Psoas muscle (tissue), 8 donors: Measurements from ENCODE around the gene AQP7. TPM values are rescaled to one million over a fixed set of nuclear protein-coding genes. Genes with fewer than 3 reads are reported as not detected.
A peak's percentile ranks its signal among the peaks of the same experiment; 100 is the strongest.
"Not testable (repeated sequence)": the region's sequence is repeated elsewhere in the genome, so short reads cannot be mapped to it uniquely, and the experiment has no call there.

Source experiments
- ATAC-seq, 4 donors: fragments of 200-7000 bp; cut with Tn5 transposase; one replicate each; pipeline ENCODE4 v1.9.1; 2020; ENCODE audit warnings: moderate library complexity in 3 of 4, mild to moderate bottlenecking in 2 of 4
- DNase-seq, 2 donors: peaks; one replicate each; pipeline ENCODE4 v3.0.0-alpha.2; 2020
- H3K27ac ChIP-seq: fragments of 200-600 bp; one replicate; pipeline ENCODE4 v1.8.0; 2022
- H3K27me3 ChIP-seq, 3 donors: fragments of 200-600 bp in 1 of 3; one replicate each; pipeline versions ENCODE4 v1.6.1 to v1.8.0; 2013 to 2022; ENCODE audit warnings: low read length in 2 of 3, mild to moderate bottlenecking in 2 of 3, moderate library complexity in 1 of 3; ENCODE audit not compliant: insufficient read depth in 3 of 3
- H3K36me3 ChIP-seq, 2 donors: fragments of 200-600 bp in 1 of 2; one replicate each; pipeline versions ENCODE4 v1.6.1 to v1.8.0; 2013 to 2022; ENCODE audit warnings: low read depth in 1 of 2, mild to moderate bottlenecking in 1 of 2, moderate library complexity in 1 of 2; ENCODE audit not compliant: insufficient read depth in 1 of 2
- H3K4me1 ChIP-seq: fragments of 200-600 bp; one replicate; pipeline ENCODE4 v1.8.0; 2022
- H3K4me3 ChIP-seq: fragments of 200-600 bp; one replicate; pipeline ENCODE4 v1.8.0; 2022; ENCODE audit warnings: mild to moderate bottlenecking
- H3K9me3 ChIP-seq: fragments of 200-600 bp; one replicate; pipeline ENCODE4 v1.8.0; 2022
- CTCF ChIP-seq: fragments of 200-600 bp; IDR thresholded peaks from one replicate; pipeline ENCODE4 v1.8.0; 2022; ENCODE audit warnings: antibody characterized with exemption
- WGBS, 3 donors: extraction: QIAGEN DNeasy Blood & Tissue Kit; methylation state at CpG; one replicate each; pipeline versions ENCODE4 v1.1.6 to v1.1.7; 2013; 5-methylcytosine and 5-hydroxymethylcytosine counted together
- intact Hi-C, 2 donors: fragments of 100-400 bp; cut with DNase I; formaldehyde crosslinking; loops; one replicate each; pipeline versions ENCODE4 v1.11.0 to v1.14.2; 2022
- polyA plus RNA-seq, 3 donors: library from polyadenylated mRNA; stranded (reverse); fragments of 200-250 nt; gene quantifications; one replicate each; pipeline ENCODE4 v1.2.3, GENCODE V29; 2013
- total RNA-seq, 4 donors: library from RNA; stranded (reverse); fragmentation: NEBNext Ultra II Directional in 2 of 4; extraction: Animal tissue kit (Norgen Biotek cat#: 25700) in 2 of 4; gene quantifications; one replicate each; pipeline versions ENCODE4 v1.2.1 to v1.2.4, GENCODE V29; 2021 to 2023
- donor health status: healthy with polysubstance abuse.
- donor health status: DM: no; HTN: no; CAD: no; lungs with moderate emphysema.
- donor health status: Bipolar disorder and iron deficiency.
- donor health status: healthy.
- donor health status: DM: yes; HTN: yes; CAD: no.
- donor health status: DM: no; HTN: no; CAD: no.
- donor health status: DM: no; HTN: no; CAD: no.
- donor health status: DM: yes; HTN: yes; CAD: no.

AQP7 gene
- total and polyA plus RNA-seq, 7 donors: 8.6 to 45.0 (median 10.8) TPM

GRCh38 chr9:33404788-33405362 lies 2.5 kb upstream of the AQP7 start:
- Histone ChIP-seq H3K27ac (no peak overlapping the region), H3K9me3 (no peaks in the 10 kb centered on the region), H3K36me3 (no peaks in the 10 kb centered on the region), H3K27me3 (no peaks in the 10 kb centered on the region), H3K4me1 (peaks cover 13% of the 10 kb centered on the region), H3K4me3 (no peak overlapping the region)
- intact Hi-C loops: loop anchor here in 1 of 2 donors (5.0 to 10.0 kb wide), 3 partner anchors 62 to 220 kb away; no protein-coding TSS in a partner anchor
- ATAC-seq: no peak
- no peak for TF ChIP-seq CTCF
- WGBS, 3 donors: 82 to 92% (median 84%) methylated on average over 4 of the region's 4 CpGs
- no peak for DNase-seq

- Histone ChIP-seq H3K27ac (no peak overlapping the region), H3K4me1 (peaks cover 13% of the 10 kb centered on the region), H3K36me3 (no peaks in the 10 kb centered on the region), H3K9me3 (no peaks in the 10 kb centered on the region), H3K27me3 (no peaks in the 10 kb centered on the region), H3K4me3 (no peak overlapping the region)
- DNase-seq (peak in 1 of 2 donors; percentile 41), ATAC-seq (peak in 2 of 4 donors; percentile 44 to 58)
- TF ChIP-seq CTCF: no peak
- intact Hi-C loops: loop anchor here in 1 of 2 donors (10.0 kb wide), 1 partner anchor 221 kb away; no protein-coding TSS in a partner anchor
- 72 to 77% (median 77%) methylated on average over 17 of the region's 17 CpGs for WGBS, 3 donors
Observed at GRCh38 chr9:33403941-33404787, 1.8 kb upstream of the AQP7 start.

- WGBS, 3 donors: 28 to 41% (median 38%) methylated on average over 9 of the region's 10 CpGs
- ATAC-seq, DNase-seq, H3K36me3 ChIP-seq, H3K9me3 ChIP-seq, H3K27me3 ChIP-seq: not testable (repeated sequence)
- Histone ChIP-seq H3K4me3 (peak overlapping the region; percentile 52), H3K27ac (peak overlapping the region; percentile 66), H3K4me1 (peaks cover 13% of the 10 kb centered on the region)
- intact Hi-C loops: loop anchor here in 1 of 2 donors (10.0 kb wide), 1 partner anchor 223 kb away; no protein-coding TSS in a partner anchor
Observed at GRCh38 chr9:33401809-33402208, 559 bp downstream of the AQP7 start.

GRCh38 chr9:33399047-33399446 lies 3.3 kb downstream of the AQP7 start:
- intact Hi-C loops, H3K36me3 ChIP-seq, H3K9me3 ChIP-seq, H3K4me3 ChIP-seq, DNase-seq, H3K27me3 ChIP-seq, H3K27ac ChIP-seq, ATAC-seq: not testable (repeated sequence)
- WGBS, 3 donors: 81 to 87% (median 85%) methylated on average over 4 of the region's 4 CpGs
- H3K4me1 ChIP-seq: peaks cover 13% of the 10 kb centered on the region

GRCh38 chr9:33397801-33398200 lies 4.6 kb downstream of the AQP7 start:
- H3K4me3 ChIP-seq, H3K27me3 ChIP-seq, H3K36me3 ChIP-seq, intact Hi-C loops, ATAC-seq, H3K27ac ChIP-seq, H3K9me3 ChIP-seq, DNase-seq: not testable (repeated sequence)
- peaks cover 11% of the 10 kb centered on the region for H3K4me1 ChIP-seq
- 71 to 78% (median 72%) methylated on average over 2 to 3 of the region's 4 CpGs for WGBS, 3 donors

- H3K4me3 ChIP-seq, ATAC-seq, H3K36me3 ChIP-seq, H3K9me3 ChIP-seq, intact Hi-C loops, H3K27me3 ChIP-seq: not testable (repeated sequence)
- Histone ChIP-seq H3K27ac (peak overlapping the region; percentile 36), H3K4me1 (peaks cover 24% of the 10 kb centered on the region)
- DNase-seq: peak in 1 of 2 donors; percentile 48
- WGBS, 3 donors: 51 to 63% (median 57%) methylated on average over 15 of the region's 15 CpGs
Observed at GRCh38 chr9:33395159-33395879, 7.0 kb downstream of the AQP7 start.

GRCh38 chr9:33393986-33394385 lies 8.4 kb downstream of the AQP7 start:
- WGBS, 3 donors: 45 to 60% (median 59%) methylated on average over 3 of the region's 3 CpGs
- ATAC-seq, H3K4me3 ChIP-seq, H3K27me3 ChIP-seq, intact Hi-C loops, H3K36me3 ChIP-seq, H3K9me3 ChIP-seq: not testable (repeated sequence)
- Histone ChIP-seq H3K4me1 (peaks cover 24% of the 10 kb centered on the region), H3K27ac (peak overlapping the region; percentile 81)
- DNase-seq: peak in 1 of 2 donors; percentile 44
